ENCODE measurements around the gene TICAM2. TPM values are rescaled to one million over a fixed set of nuclear protein-coding genes. Genes with fewer than 3 reads are reported as not detected.

TICAM2 gene
- total and polyA plus RNA-seq, 9 of the 15 experiments (the other 6 are each of a cell fraction or from before 2014, with no cell fraction given) = 0.15 to 1.8 (median 0.98) TPM

DNA sequence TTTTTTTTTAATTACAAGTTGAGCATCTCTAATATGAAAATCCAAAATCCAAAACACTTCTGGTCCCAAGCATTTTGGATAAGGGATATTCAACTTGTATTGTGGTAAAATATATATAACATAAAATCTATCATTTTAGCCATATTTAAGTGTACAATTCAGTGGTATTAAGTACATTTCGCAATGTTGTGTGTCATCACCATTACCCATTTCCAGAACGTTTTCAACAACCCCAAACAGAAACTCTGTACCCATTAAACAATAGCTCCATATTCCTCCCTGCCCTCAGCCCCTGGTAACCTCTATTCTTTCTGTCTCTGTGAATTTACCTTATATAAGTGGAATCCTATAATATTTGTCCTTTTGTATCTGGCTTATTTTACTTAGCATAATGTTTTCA, 24.9 kb downstream of the TICAM2 start:
- in situ Hi-C loops (cut with MboI) = loop anchor here (5.0 to 25.0 kb wide), 2 partner anchors 270 to 1890 kb away; no protein-coding TSS in a partner anchor
- Histone ChIP-seq H3K27me3 (ENCODE audit: control insufficient read depth in 2 of 2, insufficient read depth in 2 of 2, low read length in 2 of 2) (no peaks in the 10 kb centered on the region), H4K20me1 (replicated peaks; ENCODE audit: control insufficient read depth, insufficient read depth, low read length) (no peaks in the 10 kb centered on the region), H3K9ac (ENCODE audit: insufficient read depth in 1 of 2, low read depth in 2 of 2, low read length in 2 of 2) (no peak overlapping the region), H3K4me1 (replicated peaks in 1 of 2; ENCODE audit: control insufficient read depth in 2 of 2, insufficient read depth in 2 of 2, low read length in 2 of 2) (no peaks in the 10 kb centered on the region), H3K4me3 (no peak overlapping the region), H3K9me3 (replicated peaks; ENCODE audit: control insufficient read depth, insufficient read depth, low read depth, low read length) (no peaks in the 10 kb centered on the region), H3K36me3 (ENCODE audit: control insufficient read depth, insufficient read depth, low read length) (no peaks in the 10 kb centered on the region), H3K79me2 (ENCODE audit: control insufficient read depth, insufficient read depth, low read length) (no peaks in the 10 kb centered on the region), H2AFZ (ENCODE audit: low read depth, low read length) (no peak overlapping the region), H3K9me1 (ENCODE audit: control insufficient read depth, insufficient read depth, low read length) (no peaks in the 10 kb centered on the region), H3K27ac (ENCODE audit: extremely low read depth, low read depth, low read length) (no peak overlapping the region), H3K4me2 (ENCODE audit: insufficient read depth, low read length) (no peak overlapping the region)
- 33% methylated on average over 2 of the region's 2 CpGs for WGBS (ENCODE audit: insufficient coverage, low coverage, missing lambda C conversion rate)
- intact Hi-C loops (cut with micrococcal nuclease) = loop anchor here (10.0 kb wide), 1 partner anchor 193 kb away; no protein-coding TSS in a partner anchor
- no peak for FAIRE-seq
- no peak for ATAC-seq
- POLR2A ChIA-PET = no interaction called here
- TF ChIP-seq CC2D1A (IDR thresholded peaks at IDR 0.05) (no peak), CEBPB (tag; IDR thresholded peaks at IDR 0.05) (peak; percentile 52), CEBPG (CRISPR knock-in tag; IDR thresholded peaks at IDR 0.05) (no peak), CEBPG (tag; conservative IDR thresholded peaks at IDR 0.05 in 1 of 2, IDR thresholded peaks at IDR 0.05 in 1 of 2) (peak in 1 of 2 experiments; percentile 23; a peak in 1 of 4 replicates)
- no TSS peak for BruUV-seq (replicated peaks)
- CTCF ChIA-PET (ENCODE audit: low intra/inter-chr PET ratio) = interaction anchor here (0.6 to 1.7 kb wide), 2 partner anchors 268 to 344 kb away, joined by 6 to 7 read pairs; no protein-coding TSS in a partner anchor
- DNase-seq (ENCODE audit: extremely low read depth in 1 of 4, low spot score in 3 of 4) = no peak
